ENCODE measurements around the gene UST. TPM values are rescaled to one million over a fixed set of nuclear protein-coding genes. Genes with fewer than 3 reads are reported as not detected.

UST gene
- total and polyA plus RNA-seq, 7 donors = 0.79 to 2.6 (median 2.0) TPM

DNA sequence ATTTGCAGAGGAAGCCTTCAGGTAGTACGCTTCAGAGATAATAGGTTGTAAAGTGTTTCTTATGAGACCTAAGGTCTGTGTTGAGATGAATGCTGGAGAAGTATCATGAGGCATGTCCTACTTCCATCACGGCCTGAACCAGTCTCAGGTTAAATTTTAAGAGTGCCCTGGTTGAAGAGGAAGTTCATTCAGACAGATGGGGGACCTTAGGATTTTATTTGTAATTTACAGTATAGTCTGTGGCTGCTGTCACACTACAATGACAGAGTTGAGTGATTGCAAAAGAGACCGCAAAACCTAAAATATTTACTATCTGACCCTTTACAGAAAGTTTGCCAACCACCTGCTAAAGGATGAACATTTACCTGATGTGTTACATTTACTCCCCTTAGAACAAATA, 70.9 kb downstream of the UST start:
- Histone ChIP-seq H3K4me1 (no peaks in the 10 kb centered on the region), H3K27ac (no peak overlapping the region), H3K27me3 (ENCODE audit: insufficient read depth in 3 of 3, low read length in 2 of 3) (no peaks in the 10 kb centered on the region), H3K4me3 (no peak overlapping the region), H3K36me3 (ENCODE audit: insufficient read depth in 1 of 2, low read depth in 1 of 2) (no peaks in the 10 kb centered on the region), H3K9me3 (no peaks in the 10 kb centered on the region)
- intact Hi-C loops (cut with DNase I) = no loop called here
- 82 to 87% (median 86%) methylated on average over 3 of the region's 3 CpGs for WGBS, 3 donors
- ATAC-seq (no peak), DNase-seq (no peak)
- TF ChIP-seq CTCF (IDR thresholded peaks at IDR 0.05) = no peak

DNA sequence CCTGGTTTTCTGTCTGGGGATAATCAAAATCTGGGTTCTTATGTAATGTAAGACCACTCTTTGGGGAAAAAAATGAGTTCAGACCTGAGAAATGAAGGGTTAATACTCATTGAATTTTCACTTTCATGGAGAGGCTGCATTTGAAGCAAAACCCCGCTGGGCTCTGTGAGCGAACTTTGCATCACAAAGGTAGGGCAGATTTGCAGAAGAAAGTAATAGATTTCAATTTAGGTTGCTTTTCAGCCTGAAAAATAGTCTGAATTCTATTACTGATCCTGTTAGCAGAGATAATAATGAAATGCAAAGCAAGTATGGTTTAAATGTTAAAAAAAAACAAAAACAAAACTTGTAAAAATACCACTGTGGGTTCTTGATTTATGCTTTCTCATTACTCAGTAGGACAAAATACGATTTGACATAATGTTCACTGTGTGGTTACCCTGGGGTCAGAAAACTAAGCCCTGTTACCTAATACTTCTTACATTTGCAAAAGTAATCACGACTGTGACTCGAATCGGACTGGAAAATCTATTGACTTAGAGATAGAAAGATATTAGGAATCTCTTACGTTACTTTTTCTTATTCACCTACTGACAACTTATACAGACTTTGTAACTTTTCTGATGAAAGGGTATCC, 72.2 kb downstream of the UST start:
- DNase-seq (no peak), ATAC-seq (no peak)
- intact Hi-C loops (cut with DNase I) = no loop called here
- no peaks in the 10 kb centered on the region for H3K4me1 ChIP-seq
- no peak for TF ChIP-seq CTCF (IDR thresholded peaks at IDR 0.05)
- no peak overlapping the region for H3K27ac ChIP-seq
- no peaks in the 10 kb centered on the region for H3K9me3 ChIP-seq
- no peaks in the 10 kb centered on the region for H3K36me3 ChIP-seq (ENCODE audit: insufficient read depth in 1 of 2, low read depth in 1 of 2)
- H3K27me3 ChIP-seq (ENCODE audit: insufficient read depth in 3 of 3, low read length in 2 of 3) = no peaks in the 10 kb centered on the region
- H3K4me3 ChIP-seq = no peak overlapping the region
- 55 to 71% (median 68%) methylated on average over 7 of the region's 7 CpGs for WGBS, 3 donors

- intact Hi-C loops (cut with DNase I) = no loop called here
- Histone ChIP-seq H3K9me3 (no peaks in the 10 kb centered on the region), H3K27me3 (ENCODE audit: insufficient read depth in 3 of 3, low read length in 2 of 3) (no peaks in the 10 kb centered on the region), H3K4me1 (no peaks in the 10 kb centered on the region), H3K27ac (no peak overlapping the region), H3K36me3 (ENCODE audit: insufficient read depth in 1 of 2, low read depth in 1 of 2) (no peaks in the 10 kb centered on the region), H3K4me3 (no peak overlapping the region)
- no peak for ATAC-seq
- WGBS, 3 donors = 63 to 73% (median 66%) methylated on average over 6 of the region's 6 CpGs
- no peak for TF ChIP-seq CTCF (IDR thresholded peaks at IDR 0.05)
- no peak for DNase-seq
Measured at GRCh38 chr6:148819852-148820251, 73.0 kb downstream of the UST start.

DNA sequence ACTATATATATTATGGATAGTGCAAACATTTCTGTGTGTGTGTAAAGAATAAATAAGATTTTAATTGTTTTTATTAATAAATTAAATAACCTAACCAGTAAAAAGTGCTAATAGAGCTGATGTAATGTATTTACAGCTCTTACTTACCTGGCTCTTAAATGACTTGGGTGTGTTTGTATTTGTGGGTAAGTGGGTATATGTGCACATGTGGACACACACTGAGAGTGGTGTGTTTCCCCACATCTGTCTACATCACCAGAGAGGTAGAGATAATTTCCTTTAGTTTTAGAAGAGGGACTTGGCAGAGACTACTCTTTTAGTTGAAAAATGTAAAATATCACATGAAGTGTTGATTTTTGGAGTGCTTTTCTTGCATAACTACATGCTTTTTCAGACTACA, 76.0 kb downstream of the UST start:
- H3K27ac ChIP-seq = no peak overlapping the region
- no peak for TF ChIP-seq CTCF (IDR thresholded peaks at IDR 0.05)
- ATAC-seq = no peak
- no peak overlapping the region for H3K4me3 ChIP-seq
- intact Hi-C loops (cut with DNase I) = no loop called here
- no peaks in the 10 kb centered on the region for H3K27me3 ChIP-seq (ENCODE audit: insufficient read depth in 3 of 3, low read length in 2 of 3)
- H3K9me3 ChIP-seq = no peaks in the 10 kb centered on the region
- no peaks in the 10 kb centered on the region for H3K4me1 ChIP-seq
- no peaks in the 10 kb centered on the region for H3K36me3 ChIP-seq (ENCODE audit: insufficient read depth in 1 of 2, low read depth in 1 of 2)
- no peak for DNase-seq

DNA sequence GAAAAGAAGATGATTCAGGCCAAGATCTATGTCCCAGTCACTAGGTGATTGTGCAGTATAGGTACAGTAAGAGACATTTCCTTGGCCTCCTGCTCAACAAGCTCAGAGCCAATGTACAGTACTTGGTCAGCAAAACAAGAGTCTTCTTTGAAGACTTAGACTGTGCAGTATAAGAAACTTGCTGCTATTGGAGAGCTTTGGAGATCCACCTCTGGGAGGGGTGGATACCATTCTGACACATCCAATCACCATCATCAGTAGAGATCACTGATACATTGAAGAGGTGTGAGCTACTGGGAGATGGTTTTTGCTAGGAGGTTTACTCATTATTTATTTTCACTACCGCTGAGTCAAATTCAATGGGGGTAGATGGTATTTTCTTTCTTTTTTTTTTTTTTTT, 77.5 kb downstream of the UST start:
- no peak for TF ChIP-seq CTCF (IDR thresholded peaks at IDR 0.05)
- WGBS, 3 donors = 81 to 100% (median 100%) methylated on average over 1 of the region's 1 CpG

More for the DNA sequence above, 77.5 kb downstream of the UST start:
- Histone ChIP-seq H3K4me3 (no peak overlapping the region), H3K36me3 (ENCODE audit: insufficient read depth in 1 of 2, low read depth in 1 of 2) (no peaks in the 10 kb centered on the region), H3K27ac (no peak overlapping the region), H3K9me3 (no peaks in the 10 kb centered on the region), H3K27me3 (ENCODE audit: insufficient read depth in 3 of 3, low read length in 2 of 3) (no peaks in the 10 kb centered on the region), H3K4me1 (no peaks in the 10 kb centered on the region)
- ATAC-seq (no peak), DNase-seq (no peak)
- intact Hi-C loops (cut with DNase I) = no loop called here

All from psoas muscle (tissue), 8 donors.